A673 (cell line): ENCODE results near the gene MC2R. TPM values are rescaled to one million over a fixed set of nuclear protein-coding genes. Genes with fewer than 3 reads are reported as not detected.

Experiments used
- BruUV-seq: library from RNA; stranded (reverse); fragments of 400-500 nt; replicated peaks from 2 replicates; lab custom pipeline; 2021; lab: Mats Ljungman, UMichigan
- CTCF ChIA-PET: fragments of 300-600 bp; sonication (Branson Sonifier 250); formaldehyde crosslinking; loops from one replicate; lab custom pipeline; 2022; ENCODE audit warnings: antibody characterized with exemption; lab: Charles Lee
- POLR2A ChIA-PET: fragments of 300-600 bp; sonication (Branson Sonifier 250); formaldehyde crosslinking; loops from one replicate; lab custom pipeline; 2022; ENCODE audit warnings: antibody characterized with exemption; ENCODE audit not compliant: low non-redundant PET; lab: Charles Lee
- DNase-seq: peaks from one replicate; pipeline ENCODE4 v3.0.0-alpha.2; 2015; ENCODE audit warnings: low spot score
- H3K27ac ChIP-seq: fragments of 200-600 bp; sonication (generic); 2 replicates; pipeline ENCODE4 v1.5.1; 2016; ENCODE audit warnings: mixed run types, low read depth, mild to moderate bottlenecking, mixed read lengths, antibody characterized with exemption, low read length; ENCODE audit not compliant: poor library complexity, severe bottlenecking
- H3K27me3 ChIP-seq: fragments of 200-600 bp; sonication (generic); replicated peaks from 2 replicates; pipeline ENCODE4 v1.6.1; 2017; ENCODE audit warnings: mixed run types, low read depth, mild to moderate bottlenecking, mixed read lengths, antibody characterized with exemption, low read length; ENCODE audit not compliant: insufficient read depth, poor library complexity
- H3K36me3 ChIP-seq: fragments of 200-600 bp; sonication (generic); 2 replicates; pipeline ENCODE4 v1.6.1; 2016; ENCODE audit warnings: mixed run types, mild to moderate bottlenecking, mixed read lengths, antibody characterized with exemption, low read length; ENCODE audit not compliant: insufficient read depth, poor library complexity, severe bottlenecking
- H3K4me1 ChIP-seq: fragments of 200-600 bp; sonication (generic); 2 replicates; pipeline ENCODE4 v1.6.1; 2017; ENCODE audit warnings: mixed run types, mild to moderate bottlenecking, mixed read lengths, antibody characterized with exemption, low read length; ENCODE audit not compliant: insufficient read depth, poor library complexity, severe bottlenecking
- H3K4me3 ChIP-seq: fragments of 200-600 bp; sonication (generic); 2 replicates; pipeline ENCODE4 v1.5.1; 2016; ENCODE audit warnings: low read depth, mixed run types, mild to moderate bottlenecking, mixed read lengths, low read length; ENCODE audit not compliant: poor library complexity, severe bottlenecking
- H3K9me3 ChIP-seq: fragments of 200-600 bp; sonication (generic); 2 replicates; pipeline ENCODE4 v1.6.1; 2016; ENCODE audit warnings: mixed run types, low read depth, mild to moderate bottlenecking, mixed read lengths, antibody characterized with exemption, low read length; ENCODE audit not compliant: poor library complexity, severe bottlenecking
- CTCF ChIP-seq: fragments of 300-800, 200-600 bp; sonication (generic); conservative IDR thresholded peaks from 2 replicates; pipeline ENCODE4 v1.5.1; 2017; ENCODE audit warnings: low read depth, mild to moderate bottlenecking, antibody characterized with exemption, low read length, moderate library complexity, mixed read lengths
- EZH2 ChIP-seq: fragments of 200-600 bp; sonication (generic); IDR thresholded peaks from 2 replicates; pipeline ENCODE4 v1.6.1; 2017; ENCODE audit warnings: borderline replicate concordance, low read depth, mild to moderate bottlenecking, mixed read lengths, antibody characterized with exemption, low read length; ENCODE audit not compliant: poor library complexity, severe bottlenecking
- intact Hi-C: fragments of 100-400 bp; cut with micrococcal nuclease; formaldehyde crosslinking; loops from one replicate; pipeline ENCODE4 v1.10.0; 2022; ENCODE audit not compliant: unreplicated experiment
- total RNA-seq: library from RNA; stranded (reverse); gene quantifications from 2 replicates; pipeline ENCODE4 v1.2.3, GENCODE V29; 2021

Gene MC2R
- total RNA-seq, 1 experiment from 2014 or later: not detected

GRCh38 chr18:13934676-13935075 is 19.3 kb upstream of the MC2R start:
- ChIA-PET CTCF (no interaction called here), POLR2A (no interaction called here)
- no peaks in the 10 kb centered on the region for H3K9me3 ChIP-seq
- no peaks in the 10 kb centered on the region for H3K27me3 ChIP-seq
- H3K4me3 ChIP-seq: no peak overlapping the region
- H3K4me1 ChIP-seq: no peaks in the 10 kb centered on the region
- H3K27ac ChIP-seq: no peak overlapping the region
- H3K36me3 ChIP-seq: no peaks in the 10 kb centered on the region
- intact Hi-C loops: no loop called here
- BruUV-seq: no TSS peak
- no peak for TF ChIP-seq EZH2
- TF ChIP-seq CTCF: no peak
- DNase-seq: no peak

DNA sequence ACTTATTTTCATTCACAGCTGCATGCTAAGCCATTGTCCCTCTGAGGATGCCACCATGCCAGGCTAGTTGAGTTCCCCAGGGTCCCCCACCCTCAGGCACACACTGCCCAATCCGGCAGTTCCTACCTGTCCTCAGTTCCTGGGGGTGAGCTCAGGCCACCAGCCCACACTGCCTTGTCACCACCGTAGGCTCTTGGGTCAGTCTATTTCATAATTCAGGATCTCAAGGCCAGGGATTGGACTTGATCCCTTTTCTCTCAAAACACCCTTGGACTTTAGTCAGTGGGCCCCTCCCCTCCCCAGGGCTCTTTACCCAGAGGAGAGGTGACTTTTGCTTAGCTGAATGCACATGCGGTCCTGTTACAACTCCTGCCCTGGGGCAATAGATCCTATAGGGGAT is 18.7 kb upstream of the MC2R start:
- ChIA-PET CTCF (no interaction called here), POLR2A (no interaction called here)
- no peak overlapping the region for H3K27ac ChIP-seq
- intact Hi-C loops: no loop called here
- DNase-seq: no peak
- no peaks in the 10 kb centered on the region for H3K4me1 ChIP-seq
- no peaks in the 10 kb centered on the region for H3K27me3 ChIP-seq
- no peaks in the 10 kb centered on the region for H3K36me3 ChIP-seq
- TF ChIP-seq CTCF (no peak), EZH2 (no peak)
- H3K9me3 ChIP-seq: no peaks in the 10 kb centered on the region
- no TSS peak for BruUV-seq
- H3K4me3 ChIP-seq: no peak overlapping the region

GRCh38 chr18:13932285-13933025 is 17.1 kb upstream of the MC2R start:
- Histone ChIP-seq H3K4me3 (no peak overlapping the region), H3K4me1 (no peaks in the 10 kb centered on the region), H3K9me3 (no peaks in the 10 kb centered on the region), H3K27ac (no peak overlapping the region), H3K27me3 (no peaks in the 10 kb centered on the region), H3K36me3 (no peaks in the 10 kb centered on the region)
- TF ChIP-seq CTCF: no peak
- no peak for TF ChIP-seq EZH2
- ChIA-PET POLR2A (interaction anchor here (0.6 kb wide), 1 partner anchor 615 kb away, joined by 3 read pairs; no protein-coding TSS in a partner anchor), CTCF (no interaction called here)
- no TSS peak for BruUV-seq
- intact Hi-C loops: no loop called here
- DNase-seq: no peak
